Caco-2 (cell line): ENCODE measurements around the gene KATNAL2. TPM values are rescaled to one million over a fixed set of nuclear protein-coding genes. Genes with fewer than 3 reads are reported as not detected.

Experiments
- BruUV-seq: library from RNA; stranded (reverse); fragments of 400-500 nt; replicated peaks from 2 replicates; lab custom pipeline; 2021; lab: Mats Ljungman, UMichigan
- CTCF ChIA-PET: fragments of 300-600 bp; sonication (Branson Sonifier 250); formaldehyde crosslinking; loops from one replicate; lab custom pipeline; 2022; ENCODE audit warnings: antibody characterized with exemption; lab: Charles Lee
- POLR2A ChIA-PET: fragments of 300-600 bp; sonication (Branson Sonifier 250); formaldehyde crosslinking; loops from one replicate; lab custom pipeline; 2022; ENCODE audit warnings: antibody characterized with exemption; lab: Charles Lee
- DNase-seq, 2 experiments: peaks; one replicate each; pipeline versions ENCODE4 v3.0.0 to v3.0.0-alpha.2; 2020 to 2022
- H3K27me3 ChIP-seq: replicated peaks from 2 replicates; pipeline ENCODE4 v1.6.0; 2011; ENCODE audit warnings: low read length; ENCODE audit not compliant: control insufficient read depth, insufficient read depth
- H3K36me3 ChIP-seq: 2 replicates; pipeline ENCODE4 v1.5.1; 2011; ENCODE audit warnings: low read length; ENCODE audit not compliant: control insufficient read depth, insufficient read depth
- H3K4me1 ChIP-seq: fragments of 250-450 bp; sonication (Bioruptor Pico); 2 replicates; pipeline ENCODE4 v1.5.1; 2020; ENCODE audit warnings: mild to moderate bottlenecking
- H3K4me3 ChIP-seq: 2 replicates; pipeline ENCODE4 v1.5.1; 2011; ENCODE audit warnings: low read depth, mild to moderate bottlenecking, control low read depth, low read length
- H3K9me3 ChIP-seq: fragments of 250-450 bp; sonication (Bioruptor Pico); 2 replicates; pipeline ENCODE4 v1.5.1; 2020; ENCODE audit warnings: mild to moderate bottlenecking, moderate library complexity
- H3K27ac Mint-ChIP-seq: one replicate; pipeline ENCODE4 v1.8.0; 2022; ENCODE audit warnings: mixed read lengths; ENCODE audit not compliant: unreplicated experiment
- H3K27me3 Mint-ChIP-seq: one replicate; pipeline ENCODE4 v1.8.0; 2022; ENCODE audit warnings: mixed read lengths; ENCODE audit not compliant: insufficient read depth, unreplicated experiment
- H3K36me3 Mint-ChIP-seq: one replicate; pipeline ENCODE4 v1.8.0; 2022; ENCODE audit warnings: mild to moderate bottlenecking, mixed read lengths; ENCODE audit not compliant: insufficient read depth, unreplicated experiment
- H3K4me1 Mint-ChIP-seq: one replicate; pipeline ENCODE4 v1.8.0; 2022; ENCODE audit warnings: low read depth, mixed read lengths; ENCODE audit not compliant: unreplicated experiment
- H3K4me3 Mint-ChIP-seq: one replicate; pipeline ENCODE4 v1.8.0; 2022; ENCODE audit warnings: mild to moderate bottlenecking, moderate library complexity, mixed read lengths; ENCODE audit not compliant: unreplicated experiment
- H3K9me3 Mint-ChIP-seq: one replicate; pipeline ENCODE4 v1.8.0; 2022; ENCODE audit warnings: mixed read lengths; ENCODE audit not compliant: unreplicated experiment
- intact Hi-C: fragments of 100-400 bp; cut with micrococcal nuclease; formaldehyde crosslinking; loops from one replicate; pipeline ENCODE4 v1.10.0; 2022; ENCODE audit not compliant: unreplicated experiment
- total RNA-seq: library from RNA; stranded (reverse); gene quantifications from 2 replicates; pipeline ENCODE4 v1.2.3, GENCODE V29; 2022
- TF ChIP-seq, protein P1 (sequence below), 2 experiments: fragments of 200-600 bp in 1 of 2; IDR thresholded peaks; 1 replicate in 1 of 2; 2 replicates in 1 of 2; pipeline versions ENCODE4 v1.5.1 to v1.8.0; 2011 to 2022; ENCODE audit warnings: antibody characterized with exemption in 1 of 2, control low read depth in 1 of 2, inconsistent platforms in 1 of 2, low read depth in 1 of 2, low read length in 1 of 2, mild to moderate bottlenecking in 1 of 2, moderate library complexity in 1 of 2; ENCODE audit not compliant: insufficient read depth in 1 of 2, severe bottlenecking in 1 of 2, unreplicated experiment in 1 of 2

KATNAL2 gene
- total RNA-seq, 1 experiment from 2014 or later = not detected

DNA sequence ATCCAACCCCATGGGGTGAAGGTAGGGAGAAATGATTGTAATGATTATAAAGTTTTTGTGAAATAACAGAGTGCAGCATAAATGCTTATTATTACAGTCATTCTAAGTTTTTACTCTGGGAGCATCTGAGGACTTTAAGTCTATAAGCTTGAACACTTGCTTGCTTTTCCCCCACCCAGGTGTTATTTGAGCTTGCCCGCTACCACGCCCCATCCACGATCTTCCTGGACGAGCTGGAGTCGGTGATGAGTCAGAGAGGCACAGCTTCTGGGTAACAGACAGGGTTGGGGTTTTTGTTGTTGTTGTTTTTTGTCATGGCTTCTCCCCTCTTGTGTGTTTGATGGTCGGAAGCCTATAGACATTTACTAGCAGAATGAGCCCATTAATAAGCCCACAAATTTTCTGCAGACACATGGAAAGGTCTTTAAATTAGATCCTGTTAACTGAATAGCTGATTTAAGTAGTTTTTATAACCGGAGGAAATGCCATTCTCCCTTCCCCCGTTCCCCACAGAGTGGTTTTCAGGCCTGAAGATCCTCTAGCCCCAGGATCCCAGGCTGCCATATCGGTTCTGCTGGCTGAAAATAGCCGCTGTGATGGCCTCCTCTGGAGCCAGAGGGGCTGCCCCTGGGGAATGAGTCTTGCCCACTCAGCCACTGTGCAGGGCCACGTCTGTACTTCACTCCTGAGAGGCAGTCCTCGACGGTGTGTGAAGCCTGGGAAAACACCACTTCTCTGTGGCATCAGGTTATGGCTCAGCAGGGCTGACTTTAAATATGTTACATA is 157.9 kb downstream of the KATNAL2 start:
- H3K27me3 ChIP-seq = no peaks in the 10 kb centered on the region
- H3K4me3 Mint-ChIP-seq = no peak overlapping the region
- H3K27ac Mint-ChIP-seq = no peak overlapping the region
- intact Hi-C loops = no loop called here
- no peak overlapping the region for H3K4me3 ChIP-seq
- H3K36me3 Mint-ChIP-seq = no peaks in the 10 kb centered on the region
- peaks cover 3% of the 10 kb centered on the region for H3K27me3 Mint-ChIP-seq
- DNase-seq = no peak
- H3K9me3 ChIP-seq = no peaks in the 10 kb centered on the region
- H3K9me3 Mint-ChIP-seq = no peaks in the 10 kb centered on the region
- TF ChIP-seq, protein P1, sequence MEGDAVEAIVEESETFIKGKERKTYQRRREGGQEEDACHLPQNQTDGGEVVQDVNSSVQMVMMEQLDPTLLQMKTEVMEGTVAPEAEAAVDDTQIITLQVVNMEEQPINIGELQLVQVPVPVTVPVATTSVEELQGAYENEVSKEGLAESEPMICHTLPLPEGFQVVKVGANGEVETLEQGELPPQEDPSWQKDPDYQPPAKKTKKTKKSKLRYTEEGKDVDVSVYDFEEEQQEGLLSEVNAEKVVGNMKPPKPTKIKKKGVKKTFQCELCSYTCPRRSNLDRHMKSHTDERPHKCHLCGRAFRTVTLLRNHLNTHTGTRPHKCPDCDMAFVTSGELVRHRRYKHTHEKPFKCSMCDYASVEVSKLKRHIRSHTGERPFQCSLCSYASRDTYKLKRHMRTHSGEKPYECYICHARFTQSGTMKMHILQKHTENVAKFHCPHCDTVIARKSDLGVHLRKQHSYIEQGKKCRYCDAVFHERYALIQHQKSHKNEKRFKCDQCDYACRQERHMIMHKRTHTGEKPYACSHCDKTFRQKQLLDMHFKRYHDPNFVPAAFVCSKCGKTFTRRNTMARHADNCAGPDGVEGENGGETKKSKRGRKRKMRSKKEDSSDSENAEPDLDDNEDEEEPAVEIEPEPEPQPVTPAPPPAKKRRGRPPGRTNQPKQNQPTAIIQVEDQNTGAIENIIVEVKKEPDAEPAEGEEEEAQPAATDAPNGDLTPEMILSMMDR (IDR thresholded peaks at IDR 0.05; ENCODE audit: insufficient read depth in 1 of 2, low read depth in 1 of 2, low read length in 1 of 2, severe bottlenecking in 1 of 2, unreplicated experiment in 1 of 2) = no peak
- H3K4me1 ChIP-seq = no peaks in the 10 kb centered on the region
- no peaks in the 10 kb centered on the region for H3K4me1 Mint-ChIP-seq
- no TSS peak for BruUV-seq
- H3K36me3 ChIP-seq = no peaks in the 10 kb centered on the region
- CTCF ChIA-PET = no interaction called here
- POLR2A ChIA-PET = no interaction called here

DNA sequence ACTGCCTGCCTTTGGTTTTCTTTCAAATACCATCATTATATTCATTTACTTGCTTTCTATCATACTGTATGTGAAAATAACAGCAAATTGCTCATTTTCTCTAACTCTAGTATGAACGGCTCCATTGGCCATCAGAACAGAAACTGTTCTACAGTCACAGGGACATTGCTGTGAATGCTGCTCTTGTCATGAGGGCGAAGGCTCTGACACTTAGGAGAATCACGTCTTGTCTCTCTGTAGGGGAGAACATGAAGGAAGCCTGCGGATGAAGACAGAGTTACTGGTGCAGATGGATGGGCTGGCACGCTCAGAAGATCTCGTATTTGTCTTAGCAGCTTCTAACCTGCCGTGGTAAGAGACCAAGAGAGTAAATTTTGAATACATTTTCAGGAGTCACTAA is 159.7 kb downstream of the KATNAL2 start:
- BruUV-seq = no TSS peak
- CTCF ChIA-PET = no interaction called here

DNA sequence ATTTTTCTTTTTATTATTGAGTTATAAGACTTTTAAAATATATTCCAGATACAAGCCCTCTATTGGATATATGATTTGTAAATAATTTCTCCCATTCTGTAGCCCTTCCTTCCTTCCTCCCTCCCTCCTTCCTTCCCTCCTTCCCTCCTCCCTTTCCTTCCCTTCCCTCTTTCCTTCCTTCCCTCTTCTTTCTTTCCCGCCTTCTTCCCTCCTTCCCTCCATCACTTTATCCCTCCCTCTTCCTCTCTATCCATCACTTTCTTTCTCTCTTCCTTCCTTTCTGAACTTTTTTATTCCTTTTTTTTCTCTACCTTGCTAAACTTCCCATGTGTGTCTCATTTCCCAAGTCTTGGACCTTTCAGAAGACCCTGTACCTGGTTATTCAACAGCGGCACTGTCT is 163.5 kb downstream of the KATNAL2 start:
- no peaks in the 10 kb centered on the region for H3K27me3 ChIP-seq
- H3K4me1 ChIP-seq = no peaks in the 10 kb centered on the region
- no peak overlapping the region for H3K27ac Mint-ChIP-seq
- H3K4me3 ChIP-seq = no peak overlapping the region
- no peaks in the 10 kb centered on the region for H3K9me3 ChIP-seq
- intact Hi-C loops = no loop called here
- H3K36me3 ChIP-seq = no peaks in the 10 kb centered on the region
- H3K4me1 Mint-ChIP-seq = no peaks in the 10 kb centered on the region
- DNase-seq = no peak
- no TSS peak for BruUV-seq
- ChIA-PET CTCF (no interaction called here), POLR2A (no interaction called here)
- no peak overlapping the region for H3K4me3 Mint-ChIP-seq
- TF ChIP-seq, protein P1 (IDR thresholded peaks at IDR 0.05; ENCODE audit: insufficient read depth in 1 of 2, low read depth in 1 of 2, low read length in 1 of 2, severe bottlenecking in 1 of 2, unreplicated experiment in 1 of 2) = no peak
- no peaks in the 10 kb centered on the region for H3K9me3 Mint-ChIP-seq
- H3K36me3 Mint-ChIP-seq = no peaks in the 10 kb centered on the region
- H3K27me3 Mint-ChIP-seq = peaks cover 3% of the 10 kb centered on the region

More for the DNA sequence above, 159.7 kb downstream of the KATNAL2 start:
- intact Hi-C loops = no loop called here
- Mint-ChIP-seq H3K36me3 (no peaks in the 10 kb centered on the region), H3K4me3 (no peak overlapping the region), H3K4me1 (no peaks in the 10 kb centered on the region), H3K27ac (no peak overlapping the region), H3K27me3 (peaks cover 3% of the 10 kb centered on the region), H3K9me3 (no peaks in the 10 kb centered on the region)
- Histone ChIP-seq H3K36me3 (no peaks in the 10 kb centered on the region), H3K9me3 (no peaks in the 10 kb centered on the region), H3K4me1 (no peaks in the 10 kb centered on the region), H3K27me3 (no peaks in the 10 kb centered on the region), H3K4me3 (no peak overlapping the region)
- no peak for DNase-seq
- TF ChIP-seq, protein P1 (IDR thresholded peaks at IDR 0.05; ENCODE audit: insufficient read depth in 1 of 2, low read depth in 1 of 2, low read length in 1 of 2, severe bottlenecking in 1 of 2, unreplicated experiment in 1 of 2) = no peak
- POLR2A ChIA-PET = no interaction called here
